Kidney epithelial cell (primary cell): ENCODE results near the gene SPINT2. TPM values are rescaled to one million over a fixed set of nuclear protein-coding genes. Genes with fewer than 3 reads are reported as not detected.
"Not testable (repeated sequence)": the region's sequence is repeated elsewhere in the genome, so short reads cannot be mapped to it uniquely, and the experiment has no call there.

Experiments
- DNase-seq: peaks from one replicate; pipeline ENCODE4 v3.0.0-alpha.2; 2010; ENCODE audit warnings: low read depth
- H3K27me3 ChIP-seq: 2 replicates; pipeline ENCODE4 v1.6.0; 2011; ENCODE audit warnings: low read length; ENCODE audit not compliant: control insufficient read depth, insufficient read depth
- H3K36me3 ChIP-seq: 2 replicates; pipeline ENCODE4 v1.5.1; 2011; ENCODE audit warnings: low read length; ENCODE audit not compliant: control insufficient read depth, insufficient read depth
- H3K4me3 ChIP-seq: 2 replicates; pipeline ENCODE4 v1.5.1; 2011; ENCODE audit warnings: low read depth, mild to moderate bottlenecking, control low read depth, low read length
- total RNA-seq: library from RNA; depleted of rRNA; stranded (reverse); fragments of >200 nt; gene quantifications from 2 replicates; pipeline ENCODE4 v1.2.3, GENCODE V29; 2015
- TF ChIP-seq, protein P1 (sequence below): IDR thresholded peaks from 2 replicates; pipeline ENCODE4 v1.5.1; 2011; ENCODE audit warnings: mild to moderate bottlenecking, moderate library complexity, low read length, control low read depth, inconsistent platforms; ENCODE audit not compliant: insufficient read depth, poor library complexity, severe bottlenecking

Gene SPINT2
- total RNA-seq, 1 donor from 2014 or later: 591 TPM

DNA sequence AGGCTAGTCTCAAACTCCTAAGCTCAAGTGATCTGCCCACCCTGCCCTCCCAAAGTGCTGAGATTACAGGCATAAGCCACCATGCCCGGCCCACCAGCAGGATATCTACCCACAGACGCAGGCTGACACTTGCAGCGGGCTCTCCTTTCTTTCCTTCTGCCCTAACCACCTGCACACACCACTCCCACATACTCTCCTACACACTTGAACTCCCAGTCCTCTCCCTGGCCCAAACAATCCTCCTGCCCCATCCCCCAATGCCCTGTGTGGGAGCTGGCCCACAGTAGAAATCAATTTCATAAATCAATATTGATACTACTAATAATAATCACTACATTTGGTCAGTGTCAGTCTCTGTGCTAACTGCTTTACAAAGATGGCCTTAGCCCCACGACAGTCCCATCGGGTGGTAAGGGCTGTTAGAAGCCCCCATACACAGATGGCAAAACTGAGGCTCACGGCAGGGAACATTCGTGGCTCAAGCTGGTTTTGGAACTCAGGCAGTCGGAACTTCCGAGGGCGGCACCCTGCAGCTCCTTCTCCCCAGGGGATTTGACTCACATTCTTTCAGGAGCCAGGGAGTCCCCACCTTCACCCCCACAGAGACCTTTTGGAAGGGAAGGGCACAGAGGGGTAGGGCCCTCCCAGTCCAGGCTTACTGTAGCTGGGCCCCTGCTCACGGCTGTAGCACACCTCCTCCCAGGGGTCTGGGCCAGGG, 36.9 kb upstream of the SPINT2 start:
- Histone ChIP-seq H3K36me3 (no peaks in the 10 kb centered on the region), H3K4me3 (no peak overlapping the region), H3K27me3 (peaks cover 31% of the 10 kb centered on the region)
- DNase-seq: no peak
- TF ChIP-seq, protein P1, sequence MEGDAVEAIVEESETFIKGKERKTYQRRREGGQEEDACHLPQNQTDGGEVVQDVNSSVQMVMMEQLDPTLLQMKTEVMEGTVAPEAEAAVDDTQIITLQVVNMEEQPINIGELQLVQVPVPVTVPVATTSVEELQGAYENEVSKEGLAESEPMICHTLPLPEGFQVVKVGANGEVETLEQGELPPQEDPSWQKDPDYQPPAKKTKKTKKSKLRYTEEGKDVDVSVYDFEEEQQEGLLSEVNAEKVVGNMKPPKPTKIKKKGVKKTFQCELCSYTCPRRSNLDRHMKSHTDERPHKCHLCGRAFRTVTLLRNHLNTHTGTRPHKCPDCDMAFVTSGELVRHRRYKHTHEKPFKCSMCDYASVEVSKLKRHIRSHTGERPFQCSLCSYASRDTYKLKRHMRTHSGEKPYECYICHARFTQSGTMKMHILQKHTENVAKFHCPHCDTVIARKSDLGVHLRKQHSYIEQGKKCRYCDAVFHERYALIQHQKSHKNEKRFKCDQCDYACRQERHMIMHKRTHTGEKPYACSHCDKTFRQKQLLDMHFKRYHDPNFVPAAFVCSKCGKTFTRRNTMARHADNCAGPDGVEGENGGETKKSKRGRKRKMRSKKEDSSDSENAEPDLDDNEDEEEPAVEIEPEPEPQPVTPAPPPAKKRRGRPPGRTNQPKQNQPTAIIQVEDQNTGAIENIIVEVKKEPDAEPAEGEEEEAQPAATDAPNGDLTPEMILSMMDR: no peak

GRCh38 chr19:38228005-38228377, 36.4 kb upstream of the SPINT2 start:
- Histone ChIP-seq H3K27me3 (peaks cover 31% of the 10 kb centered on the region), H3K4me3 (no peak overlapping the region), H3K36me3 (no peaks in the 10 kb centered on the region)
- no peak for DNase-seq
- TF ChIP-seq, protein P1: no peak

- Histone ChIP-seq H3K4me3 (peak overlapping the region; percentile 32), H3K27me3 (peaks cover 31% of the 10 kb centered on the region), H3K36me3 (no peaks in the 10 kb centered on the region)
- no peak for DNase-seq
- TF ChIP-seq, protein P1: no peak
These were observed 35.6 kb upstream of the SPINT2 start for GRCh38 chr19:38228491-38229439.

- no peak for DNase-seq
- TF ChIP-seq, protein P1: no peak
- H3K36me3 ChIP-seq: no peaks in the 10 kb centered on the region
- peaks cover 31% of the 10 kb centered on the region for H3K27me3 ChIP-seq
- peak overlapping the region; percentile 32 for H3K4me3 ChIP-seq
These were observed 34.7 kb upstream of the SPINT2 start for GRCh38 chr19:38229585-38230073.

DNA sequence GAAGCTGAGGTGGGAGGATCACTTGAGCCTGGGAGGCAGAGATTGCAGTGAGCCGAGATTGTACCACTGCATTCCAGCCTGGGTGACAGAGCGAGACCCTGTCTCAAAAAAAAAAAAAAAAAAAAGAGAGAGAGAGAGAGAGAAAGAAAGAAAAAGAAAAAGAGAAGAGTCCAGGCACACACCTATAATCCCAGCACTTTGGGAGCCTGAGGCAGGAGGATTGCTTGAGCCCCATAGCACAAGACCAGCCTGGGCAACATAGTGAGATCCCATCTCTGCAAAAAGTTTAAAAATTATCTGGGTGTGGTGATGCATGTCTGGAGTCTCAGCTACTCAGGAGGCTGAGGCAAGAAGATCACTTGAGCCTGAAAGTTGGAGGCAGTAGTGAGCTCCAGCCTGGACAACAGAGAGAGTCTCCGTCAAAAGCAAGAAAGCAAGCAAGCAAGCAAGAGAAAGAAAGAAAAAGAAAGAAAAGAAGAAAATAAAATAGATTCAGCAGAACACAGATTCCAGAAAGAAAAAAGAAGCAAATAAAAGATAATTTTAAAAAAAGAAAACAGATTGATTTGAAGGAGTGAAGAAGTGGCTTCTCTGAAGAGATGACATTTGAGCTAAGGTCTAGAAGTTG, 33.8 kb upstream of the SPINT2 start:
- H3K27me3 ChIP-seq: peaks cover 31% of the 10 kb centered on the region
- not testable (repeated sequence) for DNase-seq, H3K4me3 ChIP-seq, H3K36me3 ChIP-seq

DNA sequence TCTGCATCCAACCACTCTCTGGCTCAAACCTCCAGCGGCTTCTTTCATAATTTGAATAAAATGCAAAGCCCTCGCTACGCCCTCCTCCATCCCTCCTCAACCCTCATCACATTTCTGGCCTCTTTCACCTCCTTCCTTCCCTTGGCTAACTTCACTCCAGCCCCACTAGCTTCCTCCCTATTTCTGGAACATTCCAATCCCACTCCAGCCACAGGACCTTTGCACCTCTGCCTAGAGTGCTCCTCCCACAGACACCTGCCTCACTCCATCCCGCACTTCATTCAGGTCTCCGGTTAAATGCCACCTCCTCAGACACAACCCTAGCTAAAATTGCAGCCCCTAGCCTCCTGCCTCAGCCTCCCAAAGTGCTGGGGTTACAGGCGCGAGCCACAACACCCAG, 32.5 kb upstream of the SPINT2 start:
- no peak for DNase-seq
- no peak overlapping the region for H3K4me3 ChIP-seq
- peaks cover 30% of the 10 kb centered on the region for H3K27me3 ChIP-seq
- TF ChIP-seq, protein P1: no peak
- H3K36me3 ChIP-seq: no peaks in the 10 kb centered on the region
